Esophagus muscularis mucosa (tissue), 4 donors: ENCODE data around the gene GPC4. TPM values are rescaled to one million over a fixed set of nuclear protein-coding genes. Genes with fewer than 3 reads are reported as not detected.
A peak's percentile ranks its signal among the peaks of the same experiment; 100 is the strongest.
"Not testable (repeated sequence)": the region's sequence is repeated elsewhere in the genome, so short reads cannot be mapped to it uniquely, and the experiment has no call there.

Experiments used
- DNase-seq: peaks from one replicate; pipeline ENCODE4 v3.0.0-alpha.2; 2017; ENCODE audit errors: extremely low spot score
- H3K27ac ChIP-seq, 4 donors: fragments of 200-600 bp; sonication (generic); replicated peaks in 1 of 4; 1 replicate in 3 of 4; 2 replicates in 1 of 4; pipeline ENCODE4 v1.5.1; 2016 to 2019; ENCODE audit warnings: mild to moderate bottlenecking in 1 of 4
- H3K27me3 ChIP-seq, 4 donors: fragments of 200-600 bp; sonication (generic); one replicate each; pipeline versions ENCODE4 v1.5.1 to v1.6.0; 2016 to 2019
- H3K36me3 ChIP-seq, 4 donors: fragments of 200-600 bp; sonication (generic); one replicate each; pipeline ENCODE4 v1.5.1; 2016 to 2019
- H3K4me1 ChIP-seq, 4 donors: fragments of 200-600 bp; sonication (generic); one replicate each; pipeline ENCODE4 v1.5.1; 2016 to 2019
- H3K4me3 ChIP-seq, 4 donors: fragments of 200-600 bp; sonication (generic); 1 replicate in 2 of 4; 2 replicates in 2 of 4; pipeline ENCODE4 v1.5.1; 2016 to 2019; ENCODE audit warnings: mild to moderate bottlenecking in 4 of 4, moderate library complexity in 1 of 4
- H3K9me3 ChIP-seq, 4 donors: fragments of 200-600 bp; sonication (generic); 1 replicate in 3 of 4; 2 replicates in 1 of 4; pipeline ENCODE4 v1.5.1; 2016 to 2019
- EP300 ChIP-seq: sonication (generic); formaldehyde crosslinking; IDR thresholded peaks from one replicate; pipeline ENCODE4 v1.6.1; 2017; ENCODE audit warnings: antibody characterized with exemption
- POLR2A ChIP-seq: fragments of 450-650 bp; IDR thresholded peaks from one replicate; pipeline ENCODE4 v1.6.1; 2017; ENCODE audit warnings: antibody characterized with exemption, moderate library complexity, mild to moderate bottlenecking, low read depth
- POLR2AphosphoS5 ChIP-seq, 2 donors: sonication (generic); formaldehyde crosslinking; IDR thresholded peaks; one replicate each; pipeline ENCODE4 v1.6.1; 2017; ENCODE audit warnings: antibody characterized with exemption in 2 of 2
- WGBS: methylation state at CpG from one replicate; pipeline ENCODE4 v1.1.5; 2018; 5-methylcytosine and 5-hydroxymethylcytosine counted together
- intact Hi-C: fragments of 100-400 bp; cut with DNase I; formaldehyde crosslinking; loops from one replicate; pipeline ENCODE4 v1.15.1; 2023
- total RNA-seq, 4 donors: library from RNA; depleted of rRNA; stranded (reverse); fragments of >200 nt; gene quantifications; one replicate each; pipeline versions ENCODE4 v1.1.0 to v1.2.1, GENCODE V29; 2016
- TF ChIP-seq, protein P1 (sequence below), 3 experiments: fragments of 200-600 bp in 2 of 3; fragments of 450-650 bp in 1 of 3; sonication (generic) in 2 of 3; IDR thresholded peaks; one replicate each; pipeline ENCODE4 v1.5.1; 2017 to 2019; ENCODE audit warnings: antibody characterized with exemption in 3 of 3, mild to moderate bottlenecking in 2 of 3, moderate library complexity in 1 of 3

The GPC4 gene
- total RNA-seq, 4 donors from 2014 or later, result 54.3 to 91.2 (median 80.3) TPM

- Histone ChIP-seq H3K27ac (peak overlapping the region; percentile 22 to 69 (median 61)), H3K9me3 (no peaks in the 10 kb centered on the region), H3K27me3 (no peaks in the 10 kb centered on the region), H3K36me3 (no peaks in the 10 kb centered on the region), H3K4me3 (no peak overlapping the region), H3K4me1 (peaks cover 0 to 82% (median 64%) of the 10 kb centered on the region in 4 donors)
- WGBS, result 75% methylated on average over 4 of the region's 4 CpGs
- TF ChIP-seq POLR2A, result no peak
- TF ChIP-seq, protein P1, sequence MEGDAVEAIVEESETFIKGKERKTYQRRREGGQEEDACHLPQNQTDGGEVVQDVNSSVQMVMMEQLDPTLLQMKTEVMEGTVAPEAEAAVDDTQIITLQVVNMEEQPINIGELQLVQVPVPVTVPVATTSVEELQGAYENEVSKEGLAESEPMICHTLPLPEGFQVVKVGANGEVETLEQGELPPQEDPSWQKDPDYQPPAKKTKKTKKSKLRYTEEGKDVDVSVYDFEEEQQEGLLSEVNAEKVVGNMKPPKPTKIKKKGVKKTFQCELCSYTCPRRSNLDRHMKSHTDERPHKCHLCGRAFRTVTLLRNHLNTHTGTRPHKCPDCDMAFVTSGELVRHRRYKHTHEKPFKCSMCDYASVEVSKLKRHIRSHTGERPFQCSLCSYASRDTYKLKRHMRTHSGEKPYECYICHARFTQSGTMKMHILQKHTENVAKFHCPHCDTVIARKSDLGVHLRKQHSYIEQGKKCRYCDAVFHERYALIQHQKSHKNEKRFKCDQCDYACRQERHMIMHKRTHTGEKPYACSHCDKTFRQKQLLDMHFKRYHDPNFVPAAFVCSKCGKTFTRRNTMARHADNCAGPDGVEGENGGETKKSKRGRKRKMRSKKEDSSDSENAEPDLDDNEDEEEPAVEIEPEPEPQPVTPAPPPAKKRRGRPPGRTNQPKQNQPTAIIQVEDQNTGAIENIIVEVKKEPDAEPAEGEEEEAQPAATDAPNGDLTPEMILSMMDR (IDR thresholded peaks at IDR 0.05), result no peak
- TF ChIP-seq EP300, result no peak
- TF ChIP-seq POLR2AphosphoS5 (IDR thresholded peaks at IDR 0.05), result no peak
- intact Hi-C loops, result loop anchor here (5.0 to 10.0 kb wide), 2 partner anchors 81 to 164 kb away; no protein-coding TSS in a partner anchor
- no peak for DNase-seq
These were observed 84.3 kb downstream of the GPC4 start for GRCh38 chrX:133330956-133331355.

DNA sequence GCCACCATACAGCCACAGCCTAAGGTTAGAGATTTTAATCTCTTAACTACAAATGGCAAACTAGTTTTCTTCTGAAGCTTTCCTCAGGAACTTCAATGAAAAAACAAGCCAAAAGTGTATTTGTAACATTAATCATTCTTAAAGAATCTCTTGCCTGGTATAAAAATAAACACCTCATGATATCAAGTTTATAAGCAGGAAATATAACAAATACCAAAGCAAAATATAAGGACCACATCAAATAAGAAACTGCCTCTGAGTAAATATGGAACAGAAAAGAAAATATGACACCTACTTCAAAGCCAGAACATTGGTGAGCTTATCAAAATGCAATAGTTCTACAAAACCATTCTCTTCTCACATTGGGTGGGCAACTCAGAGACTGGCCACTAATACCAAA lies 89.9 kb downstream of the GPC4 start:
- Histone ChIP-seq H3K9me3 (no peaks in the 10 kb centered on the region), H3K4me1 (peaks cover 0 to 83% (median 56%) of the 10 kb centered on the region in 4 donors), H3K4me3 (no peak overlapping the region), H3K36me3 (no peaks in the 10 kb centered on the region), H3K27ac (peak overlapping the region in 3 of 4 donors; percentile 5 to 31 (median 18)), H3K27me3 (no peaks in the 10 kb centered on the region)
- intact Hi-C loops, result no loop called here
- TF ChIP-seq, protein P1 (IDR thresholded peaks at IDR 0.05), result no peak
- TF ChIP-seq EP300 (no peak), POLR2A (no peak), POLR2AphosphoS5 (IDR thresholded peaks at IDR 0.05) (no peak)
- no peak for DNase-seq

DNA sequence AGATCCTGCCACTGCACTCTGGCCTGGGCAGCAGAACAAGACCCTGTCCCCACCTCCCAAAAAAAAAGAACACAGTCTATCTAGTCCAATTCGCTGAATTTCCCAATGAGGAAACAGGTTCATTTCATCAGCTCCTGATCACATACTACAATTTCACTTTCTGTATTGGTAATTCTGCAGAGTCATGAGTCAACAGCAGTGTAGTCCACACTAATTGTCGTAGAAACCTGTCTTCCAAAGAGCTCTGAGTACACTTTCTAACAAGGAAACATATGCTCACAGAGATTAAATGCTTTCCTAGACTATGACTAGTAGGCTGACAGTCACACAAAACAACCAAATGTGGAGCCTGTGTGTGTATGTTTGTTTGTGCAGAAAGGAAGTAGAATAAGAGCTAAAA lies 91.9 kb downstream of the GPC4 start:
- Histone ChIP-seq H3K4me1 (peaks cover 0 to 78% (median 38%) of the 10 kb centered on the region in 4 donors), H3K4me3 (no peak overlapping the region), H3K27me3 (no peaks in the 10 kb centered on the region), H3K36me3 (no peaks in the 10 kb centered on the region), H3K27ac (peak overlapping the region in 3 of 4 donors; percentile 18 to 45 (median 23)), H3K9me3 (no peaks in the 10 kb centered on the region)
- DNase-seq, result no peak
- 65% methylated on average over 2 of the region's 2 CpGs for WGBS
- intact Hi-C loops, result no loop called here
- no peak for TF ChIP-seq POLR2A
- TF ChIP-seq EP300, result no peak
- TF ChIP-seq, protein P1 (IDR thresholded peaks at IDR 0.05), result no peak
- TF ChIP-seq POLR2AphosphoS5 (IDR thresholded peaks at IDR 0.05), result no peak

GRCh38 chrX:133322269-133322668 lies 93.0 kb downstream of the GPC4 start:
- intact Hi-C loops, result not testable (repeated sequence)
- 75% methylated on average over 9 of the region's 9 CpGs for WGBS
- H3K27ac ChIP-seq, result peak overlapping the region in 1 of 4 donors; percentile 45

DNA sequence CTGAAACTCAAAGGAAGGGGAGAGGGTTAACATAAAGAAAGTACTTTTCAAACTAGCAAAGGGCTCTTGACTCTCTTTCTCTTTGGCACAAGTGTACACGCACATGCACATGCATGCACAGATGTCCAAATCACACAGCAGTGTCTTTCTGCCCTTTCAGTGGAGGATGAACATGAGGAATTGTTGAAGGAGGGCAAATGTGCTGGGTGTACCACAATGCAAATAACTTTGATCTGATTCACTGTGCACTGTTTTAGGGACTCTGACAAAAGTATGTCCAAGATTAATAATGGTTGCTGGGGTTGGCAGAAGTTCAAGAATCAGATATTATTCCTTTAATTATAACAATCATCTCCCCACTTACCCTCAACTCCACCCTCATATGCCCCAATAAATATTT lies 93.8 kb downstream of the GPC4 start:
- no peak for DNase-seq
- peaks cover 0 to 4% (median 0%) of the 10 kb centered on the region in 4 donors for H3K27me3 ChIP-seq
- H3K4me3 ChIP-seq, result no peak overlapping the region
- peaks cover 0 to 58% (median 25%) of the 10 kb centered on the region in 4 donors for H3K4me1 ChIP-seq
- H3K27ac ChIP-seq, result peak overlapping the region in 2 of 4 donors; percentile 15 to 30
- H3K9me3 ChIP-seq, result no peaks in the 10 kb centered on the region
- TF ChIP-seq POLR2A (no peak), EP300 (no peak), POLR2AphosphoS5 (IDR thresholded peaks at IDR 0.05) (no peak)
- TF ChIP-seq, protein P1 (IDR thresholded peaks at IDR 0.05), result no peak
- H3K36me3 ChIP-seq, result no peaks in the 10 kb centered on the region
- 68% methylated on average over 1 of the region's 1 CpG for WGBS
- intact Hi-C loops, result no loop called here

More at GRCh38 chrX:133322269-133322668, 93.0 kb downstream of the GPC4 start:
- H3K9me3 ChIP-seq, DNase-seq, H3K36me3 ChIP-seq, H3K27me3 ChIP-seq, H3K4me3 ChIP-seq: not testable (repeated sequence)
- peaks cover 0 to 66% (median 30%) of the 10 kb centered on the region in 4 donors for H3K4me1 ChIP-seq
